GM18505 (cell line): ENCODE measurements around the gene VSTM4.

Experiments
- ATAC-seq: cut with Tn5 transposase; IDR thresholded peaks from one replicate; pipeline ENCODE4 v1.9.1; 2021; ENCODE audit not compliant: unreplicated experiment
- POLR2A ChIP-seq: IDR thresholded peaks from 4 replicates; pipeline ENCODE4 v1.6.1; 2011; ENCODE audit warnings: borderline replicate concordance; ENCODE audit not compliant: insufficient read depth, insufficient read length; ENCODE audit errors: extremely low read depth

Gene VSTM4

GRCh38 chr10:49113741-49114141, 1.6 kb downstream of the VSTM4 start:
- no peak for ATAC-seq
- TF ChIP-seq POLR2A, result no peak

- TF ChIP-seq POLR2A, result no peak
- ATAC-seq, result no peak
Observed at GRCh38 chr10:49112851-49113250, 2.5 kb downstream of the VSTM4 start.

GRCh38 chr10:49112098-49112497, 3.2 kb downstream of the VSTM4 start:
- ATAC-seq, result no peak
- TF ChIP-seq POLR2A, result no peak

- TF ChIP-seq POLR2A, result no peak
- ATAC-seq, result no peak
Observed at GRCh38 chr10:49111320-49111698, 4.0 kb downstream of the VSTM4 start.

- TF ChIP-seq POLR2A, result no peak
- ATAC-seq, result no peak
Observed at GRCh38 chr10:49110684-49111319, 4.5 kb downstream of the VSTM4 start.

GRCh38 chr10:49109669-49110340, 5.5 kb downstream of the VSTM4 start:
- no peak for ATAC-seq
- TF ChIP-seq POLR2A, result no peak

GRCh38 chr10:49108656-49109055, 6.7 kb downstream of the VSTM4 start:
- no peak for ATAC-seq
- no peak for TF ChIP-seq POLR2A

GRCh38 chr10:49107887-49108267, 7.4 kb downstream of the VSTM4 start:
- TF ChIP-seq POLR2A, result no peak
- ATAC-seq, result no peak

- ATAC-seq, result no peak
- TF ChIP-seq POLR2A, result no peak
Observed at GRCh38 chr10:49107111-49107886, 8.0 kb downstream of the VSTM4 start.

- no peak for ATAC-seq
- no peak for TF ChIP-seq POLR2A
Observed at GRCh38 chr10:49106451-49106850, 8.9 kb downstream of the VSTM4 start.

GRCh38 chr10:49105076-49105475, 10.2 kb downstream of the VSTM4 start:
- TF ChIP-seq POLR2A, result no peak
- ATAC-seq, result no peak

- TF ChIP-seq POLR2A, result no peak
- ATAC-seq, result no peak
Observed at GRCh38 chr10:49104323-49104722, 11.0 kb downstream of the VSTM4 start.

- ATAC-seq, result no peak
- TF ChIP-seq POLR2A, result no peak
Observed at GRCh38 chr10:49103761-49104160, 11.6 kb downstream of the VSTM4 start.

GRCh38 chr10:49099046-49099445, 16.3 kb downstream of the VSTM4 start:
- TF ChIP-seq POLR2A, result no peak
- ATAC-seq, result no peak

GRCh38 chr10:49096890-49097445, 18.4 kb downstream of the VSTM4 start:
- ATAC-seq, result no peak
- TF ChIP-seq POLR2A, result no peak

GRCh38 chr10:49094646-49095045, 20.7 kb downstream of the VSTM4 start:
- no peak for ATAC-seq
- TF ChIP-seq POLR2A, result no peak
